Middle frontal gyrus (tissue), 1 donor: Measurements from ENCODE around the gene NEUROD2.

Source experiments
- DNase-seq: peaks from one replicate; pipeline ENCODE4 v3.0.0-alpha.2; 2015; ENCODE audit warnings: low spot score; ENCODE audit errors: extremely low spot score

NEUROD2 gene

DNA sequence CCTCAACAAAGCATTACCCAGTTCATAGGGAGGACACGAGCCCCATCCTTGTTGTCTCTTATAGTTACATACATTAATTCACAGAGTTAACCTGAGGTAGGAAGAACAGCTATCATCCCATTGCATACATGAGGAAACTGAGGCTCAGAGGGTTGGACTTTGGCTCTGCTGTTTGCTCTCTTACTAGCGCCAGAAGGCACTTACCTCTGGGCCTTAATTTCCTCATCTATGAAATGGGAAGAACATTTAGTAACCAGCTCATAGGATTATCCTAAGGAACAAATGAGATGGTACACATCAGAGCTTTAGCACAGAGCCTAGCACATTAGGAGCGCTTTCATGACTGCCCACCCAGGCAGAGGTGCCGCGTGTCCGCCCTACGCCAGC, 27.6 kb downstream of the NEUROD2 start:
- no peak for DNase-seq

DNA sequence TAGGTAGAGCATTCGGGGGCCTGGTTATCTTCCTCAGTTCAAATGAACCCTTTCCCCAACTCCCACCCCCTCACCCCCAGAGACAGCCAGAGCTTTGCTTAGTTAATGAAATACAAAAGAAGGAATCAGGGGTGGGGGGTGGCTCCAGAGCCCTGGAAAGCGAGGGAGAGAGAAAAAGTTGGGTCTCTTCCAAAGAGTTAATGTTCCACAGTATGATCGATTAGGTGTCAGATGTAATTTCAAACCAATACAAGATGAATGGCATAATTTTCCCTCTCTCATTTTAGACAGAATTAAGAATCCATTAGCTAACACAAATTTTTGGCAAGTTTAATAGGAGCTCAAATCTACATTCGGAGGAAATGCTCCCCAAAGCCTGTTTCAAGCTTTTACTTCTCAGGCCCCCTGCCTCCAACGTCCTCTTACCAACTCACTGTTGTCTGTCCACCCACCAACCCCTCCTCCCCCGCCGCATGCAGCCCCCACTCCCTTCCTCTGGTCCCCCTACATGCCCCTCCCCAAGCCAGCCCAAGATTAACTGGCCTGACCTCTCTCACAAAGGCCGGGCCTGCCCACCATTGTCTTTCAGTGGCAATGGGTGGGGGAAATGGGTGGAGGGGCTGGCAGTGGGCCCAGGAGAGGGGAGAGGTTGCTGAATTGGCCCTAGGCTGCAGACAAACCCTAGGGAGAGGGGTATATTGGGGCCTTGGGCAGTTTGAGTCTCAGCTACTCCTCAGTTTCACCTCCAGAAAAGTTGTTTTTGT, 28.2 kb downstream of the NEUROD2 start:
- DNase-seq: no peak

DNA sequence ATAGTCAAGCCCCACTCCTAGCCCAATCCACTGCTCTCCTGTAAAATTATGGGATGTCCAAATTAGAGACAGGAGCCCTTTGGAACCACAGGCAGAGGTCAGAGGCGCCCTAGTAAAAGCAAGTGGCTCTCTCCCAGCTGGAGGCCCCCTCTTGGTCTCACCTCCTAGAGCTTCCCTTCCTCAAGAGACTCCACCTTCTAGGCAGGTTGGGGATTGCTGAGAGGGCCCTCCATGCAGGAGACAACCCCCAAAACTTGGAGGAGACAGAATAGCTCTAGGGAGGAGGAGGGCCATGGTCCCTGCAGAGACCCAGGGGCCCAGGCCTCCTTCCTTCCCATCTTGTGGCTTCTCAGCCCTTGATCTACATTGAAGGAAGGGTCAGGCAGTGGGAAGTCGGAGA, 29.4 kb downstream of the NEUROD2 start:
- no peak for DNase-seq

DNA sequence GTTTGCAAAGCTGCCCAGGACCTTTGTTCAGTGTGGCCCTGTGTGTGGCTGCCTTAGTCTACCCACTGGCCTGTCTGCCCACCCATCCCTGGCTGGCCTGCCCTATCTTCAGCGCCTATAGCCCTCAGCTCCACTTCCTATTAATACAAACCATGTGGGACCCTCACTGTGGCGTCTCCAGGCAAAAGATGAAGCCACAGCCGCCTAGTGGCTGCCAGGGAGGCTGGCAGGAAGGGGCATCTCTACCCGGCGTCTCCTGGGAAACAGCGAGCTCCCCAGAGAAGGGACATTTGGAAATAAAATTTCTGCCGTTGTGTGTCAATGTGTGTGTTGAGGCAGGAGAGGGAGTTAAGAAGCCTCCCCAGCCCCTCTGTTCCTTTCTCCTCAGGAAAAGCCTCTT, 31.5 kb downstream of the NEUROD2 start:
- no peak for DNase-seq

DNA sequence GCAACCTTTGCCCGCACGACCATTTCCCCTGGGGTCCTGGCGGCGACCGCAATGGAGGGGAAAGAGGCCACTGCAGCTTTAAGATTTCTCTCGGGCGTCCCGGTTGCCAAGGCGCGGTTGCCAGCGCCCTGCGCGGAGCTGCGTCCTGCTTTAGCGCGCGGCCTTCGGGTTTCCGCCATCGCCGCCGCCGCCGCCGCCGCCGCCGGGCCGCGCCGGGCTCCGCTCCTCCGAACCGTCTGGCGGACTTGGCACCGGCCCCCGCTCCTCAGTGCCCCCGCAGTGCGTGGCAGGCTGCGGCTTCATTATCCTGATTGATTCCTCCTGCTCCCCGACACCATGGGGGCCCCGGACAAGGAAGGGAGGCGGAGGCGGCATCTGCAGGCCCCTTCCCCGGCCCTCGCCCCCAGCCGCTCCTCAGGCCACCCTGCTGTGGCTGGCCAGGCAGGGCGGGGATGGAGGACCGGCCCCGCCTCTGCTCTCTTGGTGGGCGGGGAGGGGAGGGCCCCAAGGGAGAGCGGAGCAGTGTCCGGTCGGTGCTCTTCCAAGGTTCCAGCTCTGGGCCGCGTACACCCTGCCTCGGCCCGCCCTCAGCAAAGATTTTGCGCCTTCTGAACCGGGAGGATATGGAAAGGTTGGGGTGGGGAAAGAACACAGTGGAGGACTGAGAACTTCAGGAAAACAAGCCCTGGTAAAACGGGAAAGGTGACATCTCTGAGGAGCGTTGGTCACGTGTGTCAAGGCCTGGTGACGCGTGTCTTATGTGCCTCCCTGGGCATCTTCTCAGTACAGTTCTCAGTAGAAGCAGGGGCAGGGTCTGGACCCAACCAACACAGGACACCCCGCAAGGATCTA, 34.0 kb downstream of the NEUROD2 start:
- no peak for DNase-seq

DNA sequence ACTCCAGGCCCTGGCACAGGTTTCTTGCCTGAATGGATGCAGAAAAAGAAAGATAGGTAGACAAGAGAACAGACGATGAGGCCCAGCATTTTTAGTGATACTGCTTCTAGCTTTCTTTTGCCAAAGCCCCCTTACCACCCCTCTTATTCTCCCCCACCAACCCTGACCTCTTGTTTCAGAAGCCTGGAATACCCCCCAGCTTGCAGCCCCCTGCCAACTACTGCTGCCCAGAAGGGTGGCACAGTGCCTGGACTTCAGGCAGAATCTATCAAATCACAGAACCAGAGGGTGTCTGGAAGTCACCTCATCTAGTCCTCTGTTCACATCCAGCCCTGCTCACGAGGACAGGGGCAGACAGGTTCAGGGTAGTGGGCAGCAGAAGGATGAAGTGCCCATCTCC, 35.6 kb downstream of the NEUROD2 start:
- no peak for DNase-seq

DNA sequence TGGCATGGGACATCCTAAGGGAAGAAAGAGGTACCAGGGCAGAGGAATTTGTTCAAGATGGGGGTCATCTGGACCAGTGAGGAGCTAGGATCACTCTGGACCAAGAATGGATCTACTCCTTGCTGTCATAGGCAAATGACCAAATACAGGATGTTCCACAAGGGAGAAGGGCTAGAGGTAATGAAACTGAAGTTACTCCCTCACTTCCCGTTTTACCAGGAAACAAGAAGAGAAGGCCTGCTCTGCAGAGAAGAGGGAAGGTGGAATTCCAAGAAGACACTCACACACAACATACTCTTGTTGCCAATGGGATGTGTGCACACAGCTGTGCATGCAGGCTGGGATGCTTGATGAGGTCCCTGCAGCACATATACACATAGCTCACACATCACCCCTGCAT, 38.6 kb downstream of the NEUROD2 start:
- DNase-seq: no peak

DNA sequence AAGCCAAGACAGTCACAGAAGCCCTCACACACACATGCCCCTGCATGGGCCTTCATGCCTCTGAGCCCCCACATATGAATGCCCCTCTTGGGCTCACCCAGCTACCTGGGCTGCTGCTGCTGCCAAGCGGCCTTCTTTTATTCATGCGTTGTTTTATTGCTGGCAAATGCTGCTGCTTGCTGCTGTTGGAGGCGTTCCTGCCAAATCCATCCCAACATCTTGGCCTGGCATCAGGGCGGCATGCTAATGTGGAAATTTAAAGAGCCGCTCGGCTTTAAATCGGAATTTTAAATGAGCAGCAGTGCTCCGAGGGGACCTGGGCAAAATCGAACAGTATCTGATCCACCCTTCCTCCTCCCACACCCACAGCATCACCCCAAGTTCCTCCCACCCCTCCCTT, 39.0 kb downstream of the NEUROD2 start:
- DNase-seq: no peak

DNA sequence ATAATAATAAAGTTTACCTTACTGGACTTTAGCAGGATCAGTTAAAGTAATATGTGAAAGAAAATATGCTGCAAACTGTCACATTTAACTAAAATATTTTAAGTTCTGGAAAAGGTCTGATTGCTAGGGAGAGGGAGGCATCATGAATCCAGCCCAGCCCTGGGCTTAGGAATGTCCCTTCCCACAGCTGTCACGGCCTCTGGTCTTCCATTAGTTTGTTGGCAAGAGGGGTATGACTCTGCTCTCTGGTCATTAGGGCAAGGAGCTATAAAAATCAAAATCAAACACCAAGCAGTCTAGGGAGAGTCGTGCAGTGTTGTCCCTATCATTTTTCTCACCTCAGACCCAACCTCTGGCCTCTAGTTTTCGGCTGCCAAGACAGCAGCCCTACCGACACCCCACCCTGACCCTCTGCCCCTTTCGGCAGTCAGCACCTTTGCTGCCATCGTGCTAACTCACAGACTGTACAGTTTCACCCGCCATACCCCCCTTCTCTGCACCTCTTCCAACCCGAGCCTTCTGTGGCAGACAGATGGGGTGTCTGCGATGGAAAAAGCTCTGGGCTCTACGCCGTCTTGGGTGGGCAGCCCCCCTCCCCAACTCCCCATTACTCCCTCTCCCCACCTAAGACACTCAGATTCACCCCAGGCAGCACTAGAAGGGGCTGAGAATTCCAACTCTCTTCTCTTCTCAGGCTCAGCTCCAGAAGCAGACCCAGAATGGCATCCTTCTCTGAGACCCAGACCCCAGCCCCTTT, 41.4 kb downstream of the NEUROD2 start:
- no peak for DNase-seq

DNA sequence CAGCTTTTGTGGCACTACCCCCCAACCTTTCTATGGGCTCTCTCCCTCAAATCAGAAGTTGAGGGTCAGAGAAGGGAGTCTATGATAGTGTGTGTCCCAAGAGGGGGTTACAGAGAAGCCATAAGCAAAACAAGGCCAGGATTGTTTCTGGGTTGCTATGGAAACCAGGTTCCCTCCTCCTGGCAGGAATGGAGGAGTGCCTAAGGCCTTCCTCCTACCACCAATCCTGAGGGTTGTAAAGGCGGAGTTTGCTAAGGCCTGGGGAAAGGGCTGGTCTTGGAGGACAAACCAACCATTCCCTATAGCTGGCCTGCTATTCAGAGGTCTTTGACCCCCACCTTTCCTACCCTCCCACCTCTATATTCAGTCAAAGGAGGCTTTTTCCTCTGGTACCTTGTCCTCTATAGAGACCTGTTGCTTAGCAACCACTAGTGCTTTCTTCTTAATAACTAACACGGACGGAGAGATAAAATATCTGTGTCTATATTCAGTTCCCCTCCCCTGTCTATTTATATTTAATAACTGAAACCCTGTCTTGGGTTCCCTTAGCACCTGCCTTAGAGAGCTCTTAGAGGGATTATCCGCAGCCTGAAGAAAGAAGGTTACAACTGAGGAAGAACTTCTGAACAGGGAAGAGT, 43.4 kb downstream of the NEUROD2 start:
- DNase-seq: no peak

DNA sequence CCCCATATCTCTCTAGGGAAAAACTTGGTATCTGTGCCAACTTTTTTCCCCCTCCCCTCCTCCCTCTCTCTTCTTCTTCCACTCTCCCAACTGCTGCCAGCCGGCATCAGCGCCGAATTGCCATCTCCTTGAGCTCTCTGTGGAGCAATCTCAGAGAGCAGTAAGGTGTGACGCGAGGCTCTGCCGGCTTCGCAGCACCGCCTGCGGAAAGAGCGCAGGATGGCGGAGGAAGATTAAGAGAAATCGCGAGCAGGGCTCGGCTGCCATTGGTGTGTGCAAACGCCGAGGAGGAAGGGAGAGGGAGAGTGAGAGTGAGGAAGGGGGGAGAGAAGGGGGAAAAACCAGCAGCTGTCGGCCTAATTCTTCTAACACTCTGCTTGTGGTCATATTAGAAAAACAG, 44.2 kb downstream of the NEUROD2 start:
- no peak for DNase-seq

DNA sequence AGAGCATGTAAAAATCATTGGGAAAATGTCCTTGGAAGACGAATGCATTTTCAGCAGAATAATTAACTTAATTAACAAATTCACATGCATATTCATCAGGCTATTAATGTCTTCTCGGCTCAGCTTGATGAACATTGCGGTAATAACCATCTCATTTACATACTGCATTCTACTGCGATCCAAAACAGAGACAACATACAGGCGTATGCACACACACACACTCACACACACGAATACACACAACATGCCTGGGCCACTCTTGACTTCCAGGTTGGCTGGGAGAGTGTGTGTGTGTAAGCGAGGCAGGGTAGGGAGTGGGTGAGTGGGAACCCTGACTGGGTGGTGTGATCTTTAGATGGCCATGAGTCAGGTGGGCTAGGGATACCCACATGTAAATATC, 44.7 kb downstream of the NEUROD2 start:
- no peak for DNase-seq

DNA sequence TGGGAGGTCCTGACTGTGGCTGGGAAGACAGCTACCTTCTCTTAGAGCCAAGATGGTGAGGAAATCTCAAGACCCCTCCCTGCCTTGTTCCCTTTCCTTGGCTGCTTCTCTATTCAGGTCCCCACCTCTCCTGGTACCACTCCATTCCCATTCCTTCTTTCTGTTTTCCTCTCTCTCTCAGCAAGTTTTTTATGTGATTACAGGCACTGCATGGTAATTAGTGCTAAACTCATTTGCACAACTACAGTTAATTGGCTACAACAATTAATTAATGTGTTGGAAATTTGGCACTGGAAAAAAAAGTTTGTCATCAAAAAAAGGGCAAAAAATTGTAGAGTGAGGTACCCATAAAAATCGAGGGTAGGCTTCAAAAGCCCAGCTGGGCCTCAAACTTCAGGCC, 45.3 kb downstream of the NEUROD2 start:
- DNase-seq: no peak

DNA sequence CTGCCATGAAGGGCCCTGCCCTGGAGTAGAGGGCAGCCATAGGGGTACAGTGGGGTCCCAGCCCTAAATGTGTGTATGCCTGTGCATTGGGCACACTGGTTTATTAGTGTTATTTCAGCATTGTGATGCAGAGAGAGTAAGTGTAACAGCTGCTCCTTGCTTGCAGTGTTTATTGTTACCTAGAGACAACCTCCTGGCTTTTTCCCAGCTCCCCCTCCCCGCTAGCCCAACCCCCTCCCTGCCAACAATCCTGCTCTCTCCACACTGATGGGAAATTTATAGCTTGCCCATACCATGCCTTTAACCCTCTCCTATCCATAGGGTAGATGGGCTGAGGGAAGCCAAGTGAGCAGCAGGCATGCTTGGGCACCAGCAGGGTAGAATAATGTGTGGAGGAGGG, 51.3 kb downstream of the NEUROD2 start:
- DNase-seq: no peak

DNA sequence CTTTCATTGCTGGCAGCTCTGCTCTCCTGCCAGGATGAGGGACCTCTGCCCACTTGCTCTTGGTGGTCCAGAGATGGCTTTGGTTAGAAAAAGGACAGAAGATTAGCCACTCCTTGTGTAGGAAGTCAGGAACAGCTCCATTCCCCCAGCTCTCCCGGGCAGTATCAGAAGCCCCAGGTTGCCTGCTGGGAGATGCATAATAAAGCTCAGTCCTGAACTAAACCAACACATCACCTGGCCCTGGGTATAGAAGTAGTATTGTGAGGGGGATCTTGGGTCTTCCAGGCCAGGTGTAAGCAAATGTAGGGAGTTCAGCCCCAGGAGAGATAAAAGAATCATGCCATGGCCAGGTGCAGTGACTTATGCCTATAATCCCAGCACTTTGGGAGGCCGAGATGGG, 52.4 kb downstream of the NEUROD2 start:
- no peak for DNase-seq
